ENCODE results near the gene AGA.

DNA sequence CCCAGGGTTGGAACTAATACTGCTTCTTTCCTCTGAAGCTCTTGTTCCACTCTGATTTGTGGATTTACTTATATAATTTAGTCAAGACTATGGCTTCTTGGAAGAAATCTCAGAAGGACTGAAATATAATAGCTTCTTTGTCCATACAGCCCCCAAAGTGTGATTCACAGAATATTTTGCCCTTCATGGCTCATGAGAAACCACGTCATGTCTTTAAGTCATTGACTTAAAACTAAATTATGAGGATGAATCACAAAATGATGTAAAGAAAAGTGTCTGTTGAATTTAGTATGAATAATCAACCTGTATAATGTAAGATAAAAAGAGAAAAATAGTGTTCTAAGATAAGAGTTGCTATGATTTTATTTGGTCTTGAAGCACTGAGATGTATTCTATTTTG, 43.3 kb upstream of the AGA start:
- TF ChIP-seq POLR2A (IDR thresholded peaks at IDR 0.05; ENCODE audit: low read length) (no peak), GATA1 (IDR thresholded peaks at IDR 0.05; ENCODE audit: low read depth, low read length) (no peak)

Data from erythroblast (primary cell).